WTC11 (cell line): Measurements from ENCODE around the gene ETV2. TPM values are rescaled to one million over a fixed set of nuclear protein-coding genes. Genes with fewer than 3 reads are reported as not detected.

Experiments
- ATAC-seq: fragments of 200-7000 bp; cut with Tn5 transposase; 2 replicates; pipeline ENCODE4 v1.10.0; 2021; ENCODE audit warnings: mild to moderate bottlenecking, moderate library complexity
- CTCF ChIA-PET: fragments of 300-600 bp; sonication (Branson Sonifier 250); formaldehyde crosslinking; loops from one replicate; lab custom pipeline; 2021; ENCODE audit warnings: antibody characterized with exemption; lab: Charles Lee
- POLR2A ChIA-PET: fragments of 350-600 bp; sonication (Branson Sonifier 250); formaldehyde crosslinking; loops from one replicate; lab custom pipeline; 2021; ENCODE audit warnings: antibody characterized with exemption; lab: Charles Lee
- DNase-seq: peaks from one replicate; pipeline ENCODE4 v3.0.0; 2021; ENCODE audit warnings: low spot score
- H3K27ac Mint-ChIP-seq: 2 replicates; pipeline ENCODE4 v1.8.0; 2021; ENCODE audit warnings: mixed read lengths
- H3K27me3 Mint-ChIP-seq: 2 replicates; pipeline ENCODE4 v1.8.0; 2021; ENCODE audit warnings: low read depth, mild to moderate bottlenecking, moderate library complexity, mixed read lengths
- H3K36me3 Mint-ChIP-seq: 2 replicates; pipeline ENCODE4 v1.8.0; 2021; ENCODE audit warnings: mixed read lengths
- H3K4me1 Mint-ChIP-seq: 2 replicates; pipeline ENCODE4 v1.8.0; 2022; ENCODE audit warnings: mixed read lengths
- H3K4me3 Mint-ChIP-seq: 2 replicates; pipeline ENCODE4 v1.8.0; 2021; ENCODE audit warnings: mild to moderate bottlenecking, moderate library complexity, mixed read lengths
- H3K9me3 Mint-ChIP-seq: 2 replicates; pipeline ENCODE4 v1.8.0; 2021; ENCODE audit warnings: mixed read lengths
- ARID4B ChIP-seq: sonication (generic); formaldehyde crosslinking; IDR thresholded peaks from 2 replicates; pipeline ENCODE4 v1.8.0; 2023; ENCODE audit warnings: missing genetic modification reagents, mild to moderate bottlenecking, borderline replicate concordance
- ATF6 ChIP-seq: sonication (generic); formaldehyde crosslinking; IDR thresholded peaks from 2 replicates; pipeline ENCODE4 v1.8.1; 2023; ENCODE audit warnings: mild to moderate bottlenecking, missing genetic modification reagents
- CBFB ChIP-seq: sonication (generic); formaldehyde crosslinking; IDR thresholded peaks from 2 replicates; pipeline ENCODE4 v1.8.1; 2022; ENCODE audit warnings: mild to moderate bottlenecking, low read depth, missing genetic modification reagents
- CREB1 ChIP-seq: sonication (generic); formaldehyde crosslinking; IDR thresholded peaks from 2 replicates; pipeline ENCODE4 v1.8.0; 2023; ENCODE audit warnings: mild to moderate bottlenecking, missing genetic modification reagents
- CTCF ChIP-seq: fragments of 200-600 bp; IDR thresholded peaks from 2 replicates; pipeline ENCODE4 v1.8.0; 2022; ENCODE audit warnings: antibody characterized with exemption
- E2F5 ChIP-seq: sonication (generic); formaldehyde crosslinking; IDR thresholded peaks from 2 replicates; pipeline ENCODE4 v1.8.1; 2022; ENCODE audit warnings: mild to moderate bottlenecking, moderate library complexity, missing genetic modification reagents
- ELF4 ChIP-seq: sonication (generic); formaldehyde crosslinking; IDR thresholded peaks from 2 replicates; pipeline ENCODE4 v1.8.1; 2022; ENCODE audit warnings: low read depth, mild to moderate bottlenecking, moderate library complexity, missing genetic modification reagents
- JAZF1 ChIP-seq: fragments of 250-450 bp; sonication (Bioruptor Pico); IDR thresholded peaks from 2 replicates; pipeline ENCODE4 v1.9.0; 2021; ENCODE audit warnings: moderate library complexity, mild to moderate bottlenecking, inconsistent platforms
- NFATC4 ChIP-seq: fragments of 250-450 bp; sonication (Bioruptor Pico); IDR thresholded peaks from 2 replicates; pipeline ENCODE4 v1.9.0; 2021; ENCODE audit warnings: mild to moderate bottlenecking
- PREB ChIP-seq: sonication (generic); formaldehyde crosslinking; IDR thresholded peaks from 2 replicates; pipeline ENCODE4 v1.8.1; 2022; ENCODE audit warnings: mild to moderate bottlenecking, missing genetic modification reagents, moderate library complexity, borderline replicate concordance
- SOX15 ChIP-seq: fragments of 250-450 bp; sonication (Bioruptor Pico); IDR thresholded peaks from 2 replicates; pipeline ENCODE4 v1.9.0; 2021; ENCODE audit warnings: mild to moderate bottlenecking
- STAT6 ChIP-seq: sonication (generic); formaldehyde crosslinking; conservative IDR thresholded peaks from 2 replicates; pipeline ENCODE4 v1.8.1; 2023; ENCODE audit warnings: mild to moderate bottlenecking, low read depth, missing genetic modification reagents, moderate library complexity
- ZNF121 ChIP-seq: sonication (generic); formaldehyde crosslinking; IDR thresholded peaks from 2 replicates; pipeline ENCODE4 v1.8.0; 2023; ENCODE audit warnings: missing genetic modification reagents
- ZNF138 ChIP-seq: sonication (generic); formaldehyde crosslinking; conservative IDR thresholded peaks from 2 replicates; pipeline ENCODE4 v1.8.1; 2022; ENCODE audit warnings: mild to moderate bottlenecking, moderate library complexity, missing genetic modification reagents
- ZNF232 ChIP-seq: sonication (generic); formaldehyde crosslinking; IDR thresholded peaks from 2 replicates; pipeline ENCODE4 v1.8.0; 2022; ENCODE audit warnings: mild to moderate bottlenecking, missing genetic modification reagents
- ZNF512 ChIP-seq: sonication (generic); formaldehyde crosslinking; IDR thresholded peaks from 2 replicates; pipeline ENCODE4 v1.8.1; 2022; ENCODE audit warnings: missing genetic modification reagents, borderline replicate concordance
- total RNA-seq: library from RNA; stranded (reverse); gene quantifications from 3 replicates; pipeline ENCODE4 v1.2.3, GENCODE V29; 2021

The ETV2 gene
- total RNA-seq, 1 experiment from 2014 or later: 1.7 TPM

GRCh38 chr19:35657904-35658700 is 16.6 kb downstream of the ETV2 start:
- no peaks in the 10 kb centered on the region for H3K4me1 Mint-ChIP-seq
- no peaks in the 10 kb centered on the region for H3K27me3 Mint-ChIP-seq
- CTCF ChIA-PET: interaction anchor here (0.9 kb wide), 1 partner anchor 10 kb away, joined by 4 read pairs; the partner anchor contains the start of gene COX6B1
- no peak overlapping the region for H3K4me3 Mint-ChIP-seq
- ATAC-seq: peak; percentile 55; the same call in 1 of the 2 replicates
- H3K36me3 Mint-ChIP-seq: peaks cover 48% of the 10 kb centered on the region
- POLR2A ChIA-PET: no interaction called here
- H3K27ac Mint-ChIP-seq: no peak overlapping the region
- H3K9me3 Mint-ChIP-seq: no peaks in the 10 kb centered on the region
- no peak for DNase-seq
- TF ChIP-seq CBFB (CRISPR knock-in tag): no peak
- TF ChIP-seq ATF6: no peak
- 0 out of 2 replicates have a peak, but pooled peaks have one; percentile 19 for TF ChIP-seq CTCF
- no peak for TF ChIP-seq JAZF1 (CRISPR knock-in tag)
- no peak for TF ChIP-seq CREB1 (CRISPR knock-in tag)
- no peak for TF ChIP-seq NFATC4 (CRISPR knock-in tag)
- TF ChIP-seq ZNF138 (CRISPR knock-in tag): no peak
- no peak for TF ChIP-seq ARID4B (CRISPR knock-in tag)
- no peak for TF ChIP-seq E2F5 (CRISPR knock-in tag)
- TF ChIP-seq, all 79 proteins: peak for 1

GRCh38 chr19:35661995-35662340 is 20.4 kb downstream of the ETV2 start:
- H3K27ac Mint-ChIP-seq: no peak overlapping the region
- H3K4me3 Mint-ChIP-seq: no peak overlapping the region
- peaks cover 17% of the 10 kb centered on the region for H3K36me3 Mint-ChIP-seq
- H3K4me1 Mint-ChIP-seq: no peaks in the 10 kb centered on the region
- H3K9me3 Mint-ChIP-seq: no peaks in the 10 kb centered on the region
- DNase-seq (no peak), ATAC-seq (no peak)
- ChIA-PET POLR2A (interaction anchor here (1.2 kb wide), 2 partner anchors 14 to 19 kb away, joined by 3 to 7 read pairs; partner anchors contain the start of gene COX6B1), CTCF (no interaction called here)
- no peaks in the 10 kb centered on the region for H3K27me3 Mint-ChIP-seq
- TF ChIP-seq ZNF512 (CRISPR knock-in tag) (no peak), PREB (no peak), ZNF232 (CRISPR knock-in tag) (no peak), SOX15 (CRISPR knock-in tag) (no peak), ZNF121 (CRISPR knock-in tag) (no peak), CTCF (no peak), ELF4 (no peak), STAT6 (no peak)
